GM12874 (cell line): ENCODE results near the gene SRSF4.

Source experiments
- CTCF ChIP-seq: IDR thresholded peaks from 2 replicates; pipeline ENCODE4 v1.5.1; 2011; ENCODE audit warnings: low read depth, mild to moderate bottlenecking, control low read depth, low read length, moderate library complexity; ENCODE audit not compliant: insufficient read depth

The SRSF4 gene

GRCh38 chr1:29113413-29114117 lies 68.1 kb downstream of the SRSF4 start:
- TF ChIP-seq CTCF: no peak

DNA sequence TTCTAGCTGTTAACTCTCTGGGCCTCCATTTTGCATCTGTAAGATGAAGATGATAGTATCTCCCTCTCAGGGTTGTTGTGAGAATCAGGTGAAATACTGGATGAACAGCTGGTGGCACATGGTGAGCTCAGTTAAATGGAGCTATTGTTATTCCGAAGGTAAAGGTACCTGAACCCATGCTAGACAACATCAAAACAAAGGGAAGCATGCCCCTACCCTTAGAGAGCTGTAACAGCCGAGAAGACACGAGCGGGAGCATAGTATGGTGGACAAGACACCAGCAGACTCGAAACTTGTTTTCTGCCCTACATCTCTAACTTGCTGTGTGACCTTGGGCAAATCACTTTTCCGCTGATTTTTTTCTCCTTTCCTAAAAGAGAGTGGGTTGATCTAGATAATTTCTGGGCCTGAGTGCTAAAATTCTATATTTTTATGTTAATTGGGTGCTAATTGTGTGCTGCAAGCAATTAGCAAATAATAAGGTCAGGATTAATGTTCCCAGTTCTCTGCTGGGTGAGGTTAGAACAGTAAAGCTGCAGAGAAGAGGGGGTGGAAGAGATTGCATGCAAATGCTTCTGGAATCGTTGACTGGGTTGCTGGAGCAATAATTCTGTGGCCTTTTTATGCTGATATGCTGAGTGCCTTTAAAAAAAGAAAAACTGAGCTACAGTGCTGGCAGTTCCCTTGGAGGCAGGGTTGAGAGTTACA lies 68.8 kb downstream of the SRSF4 start:
- TF ChIP-seq CTCF: no peak

DNA sequence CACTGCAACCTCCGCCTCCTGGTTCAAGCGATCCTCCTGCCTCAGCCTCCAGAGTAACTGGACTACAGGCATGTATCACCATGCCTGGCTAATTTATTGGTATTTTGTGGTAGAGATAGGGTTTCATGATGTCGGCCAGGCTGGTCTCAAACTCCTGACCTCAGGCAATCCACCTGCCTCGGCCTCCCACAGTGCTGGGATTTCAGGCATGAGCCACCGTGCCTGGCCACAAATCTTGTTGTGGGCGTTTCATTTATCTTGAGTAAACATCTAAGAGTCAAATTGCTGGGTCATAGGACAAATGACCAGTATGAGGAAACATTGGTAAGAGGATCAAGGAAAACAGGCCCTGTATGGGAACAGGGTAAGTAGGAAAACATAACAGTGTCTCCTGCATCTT lies 75.9 kb downstream of the SRSF4 start:
- TF ChIP-seq CTCF: no peak

GRCh38 chr1:29100487-29100886 lies 81.2 kb downstream of the SRSF4 start:
- TF ChIP-seq CTCF: no peak

DNA sequence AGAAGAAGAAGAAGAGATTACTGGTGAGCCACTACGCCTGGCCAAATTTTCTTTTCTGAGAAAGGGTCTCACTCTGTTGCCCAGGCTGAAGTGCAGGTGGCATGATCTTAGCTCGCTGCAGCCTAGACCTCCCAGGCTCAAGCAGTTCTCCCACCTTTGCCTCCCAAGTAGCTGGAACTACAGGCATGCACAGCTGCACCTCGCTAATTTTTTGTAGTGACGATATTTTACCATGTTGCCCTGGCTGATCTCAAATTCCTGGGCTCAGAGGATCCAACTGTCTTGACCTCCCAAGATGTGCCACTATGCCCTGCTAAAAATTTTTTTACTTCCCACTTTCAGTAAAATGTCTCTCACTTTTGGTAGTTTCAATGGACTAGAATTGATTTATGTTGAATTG lies 82.4 kb downstream of the SRSF4 start:
- TF ChIP-seq CTCF: no peak
